GM10266 (cell line): ENCODE measurements around the gene TM4SF4.

Experiments used
- DNase-seq: peaks from one replicate; pipeline ENCODE4 v3.0.0; 2012; ENCODE audit errors: extremely low spot score
- TF ChIP-seq, protein P1 (sequence below): IDR thresholded peaks from 2 replicates; pipeline ENCODE4 v1.5.1; 2012; ENCODE audit warnings: mild to moderate bottlenecking, low read depth; ENCODE audit not compliant: control insufficient read depth, insufficient read depth; ENCODE audit errors: missing control alignments

Gene TM4SF4

GRCh38 chr3:149548669-149549065, 74.2 kb downstream of the TM4SF4 start:
- no peak for DNase-seq
- TF ChIP-seq, protein P1, sequence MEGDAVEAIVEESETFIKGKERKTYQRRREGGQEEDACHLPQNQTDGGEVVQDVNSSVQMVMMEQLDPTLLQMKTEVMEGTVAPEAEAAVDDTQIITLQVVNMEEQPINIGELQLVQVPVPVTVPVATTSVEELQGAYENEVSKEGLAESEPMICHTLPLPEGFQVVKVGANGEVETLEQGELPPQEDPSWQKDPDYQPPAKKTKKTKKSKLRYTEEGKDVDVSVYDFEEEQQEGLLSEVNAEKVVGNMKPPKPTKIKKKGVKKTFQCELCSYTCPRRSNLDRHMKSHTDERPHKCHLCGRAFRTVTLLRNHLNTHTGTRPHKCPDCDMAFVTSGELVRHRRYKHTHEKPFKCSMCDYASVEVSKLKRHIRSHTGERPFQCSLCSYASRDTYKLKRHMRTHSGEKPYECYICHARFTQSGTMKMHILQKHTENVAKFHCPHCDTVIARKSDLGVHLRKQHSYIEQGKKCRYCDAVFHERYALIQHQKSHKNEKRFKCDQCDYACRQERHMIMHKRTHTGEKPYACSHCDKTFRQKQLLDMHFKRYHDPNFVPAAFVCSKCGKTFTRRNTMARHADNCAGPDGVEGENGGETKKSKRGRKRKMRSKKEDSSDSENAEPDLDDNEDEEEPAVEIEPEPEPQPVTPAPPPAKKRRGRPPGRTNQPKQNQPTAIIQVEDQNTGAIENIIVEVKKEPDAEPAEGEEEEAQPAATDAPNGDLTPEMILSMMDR: no peak

- TF ChIP-seq, protein P1: no peak
- DNase-seq: no peak
Measured at GRCh38 chr3:149551500-149551899, 77.0 kb downstream of the TM4SF4 start.

DNA sequence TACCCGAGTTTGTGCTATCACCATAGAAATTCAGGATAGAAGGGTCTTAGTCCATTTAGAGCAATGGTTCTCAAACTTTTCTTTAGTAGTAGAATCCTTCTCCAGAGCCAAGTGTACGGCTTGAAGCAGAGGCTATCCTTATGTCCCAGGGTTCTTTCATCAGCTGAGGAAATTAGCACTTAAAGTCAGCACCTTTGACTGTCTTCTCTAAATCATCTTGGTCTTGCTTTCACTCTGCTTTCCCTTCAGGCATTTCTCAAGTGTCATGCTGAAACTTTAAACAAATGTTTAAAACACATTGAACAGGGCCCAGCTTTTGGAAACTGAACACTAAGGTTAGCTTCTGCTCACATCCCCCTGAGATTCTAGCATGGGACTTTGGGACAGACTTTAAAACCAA, 78.2 kb downstream of the TM4SF4 start:
- TF ChIP-seq, protein P1: no peak
- DNase-seq: no peak
